GM18951 (cell line): ENCODE results near the gene XRCC5.

Experiments used
- POLR2A ChIP-seq: IDR thresholded peaks from 4 replicates; pipeline ENCODE4 v1.6.1; 2011; ENCODE audit warnings: mild to moderate bottlenecking; ENCODE audit not compliant: insufficient read length, insufficient read depth; ENCODE audit errors: extremely low read depth
- in situ Hi-C: fragments of 300-500 bp; cut with MboI; formaldehyde crosslinking; loops from one replicate; pipeline ENCODE4 v1.12.0; 2022; ENCODE audit warnings: low sequenced_read_pairs, mixed read lengths, inconsistent platforms; ENCODE audit not compliant: unreplicated experiment

XRCC5 gene

DNA sequence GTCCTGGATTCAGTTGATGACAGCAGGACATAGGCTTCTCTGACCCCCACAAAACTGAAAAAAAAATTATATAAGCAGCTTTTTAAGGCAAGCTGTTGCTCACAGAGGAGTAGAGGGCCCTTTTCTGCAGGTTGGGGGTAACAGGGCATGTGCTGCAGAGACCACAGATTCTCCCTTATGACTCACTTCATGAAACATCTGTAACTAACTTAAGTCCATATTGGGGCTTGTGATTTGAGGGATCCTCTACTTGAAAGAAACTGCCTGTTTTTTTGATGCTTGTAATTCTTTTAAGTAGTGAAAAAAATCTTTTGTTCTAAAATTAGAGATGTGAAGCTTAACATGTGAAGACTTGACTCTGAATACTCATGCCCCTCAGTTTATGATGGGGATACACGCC is 33.4 kb downstream of the XRCC5 start:
- in situ Hi-C loops: no loop called here
- no peak for TF ChIP-seq POLR2A

DNA sequence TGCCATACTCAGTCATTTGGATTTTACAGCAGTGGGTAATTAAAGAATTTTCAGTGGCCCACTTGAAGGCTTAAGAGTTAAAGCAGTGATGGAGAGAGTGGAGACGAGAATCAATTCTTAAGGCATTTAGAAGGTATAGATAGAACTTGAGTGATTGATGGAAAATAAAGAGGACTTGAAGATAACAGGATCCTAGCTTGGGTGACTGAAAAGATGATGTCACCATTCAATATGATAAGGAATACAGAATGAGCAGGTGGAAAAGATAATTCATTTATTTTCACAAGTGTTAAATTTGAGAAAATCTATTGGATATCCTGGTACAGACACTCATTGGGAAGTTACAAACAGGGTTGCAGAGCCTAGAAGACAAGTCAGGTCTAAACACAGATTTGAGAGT is 35.2 kb downstream of the XRCC5 start:
- in situ Hi-C loops: no loop called here
- TF ChIP-seq POLR2A: no peak

DNA sequence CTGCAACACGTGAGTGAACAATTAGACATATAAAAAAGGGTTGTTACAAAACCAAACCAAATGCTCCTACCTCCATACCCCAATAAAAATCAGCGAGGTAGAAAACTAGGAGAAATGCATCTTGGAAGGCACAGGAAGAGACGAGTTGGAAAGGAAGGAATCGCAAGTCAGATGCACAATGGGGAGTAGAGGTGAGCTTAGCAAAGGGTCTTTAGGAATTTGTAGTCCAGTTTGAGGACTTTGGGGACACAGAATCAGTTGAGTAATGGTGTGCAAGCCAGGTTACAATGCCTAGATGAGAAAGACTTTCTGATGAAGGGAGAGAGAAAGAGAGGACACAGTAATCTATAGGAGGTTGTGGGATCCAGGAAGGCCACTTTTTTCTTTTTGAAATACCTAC is 35.7 kb downstream of the XRCC5 start:
- in situ Hi-C loops: no loop called here
- TF ChIP-seq POLR2A: no peak

DNA sequence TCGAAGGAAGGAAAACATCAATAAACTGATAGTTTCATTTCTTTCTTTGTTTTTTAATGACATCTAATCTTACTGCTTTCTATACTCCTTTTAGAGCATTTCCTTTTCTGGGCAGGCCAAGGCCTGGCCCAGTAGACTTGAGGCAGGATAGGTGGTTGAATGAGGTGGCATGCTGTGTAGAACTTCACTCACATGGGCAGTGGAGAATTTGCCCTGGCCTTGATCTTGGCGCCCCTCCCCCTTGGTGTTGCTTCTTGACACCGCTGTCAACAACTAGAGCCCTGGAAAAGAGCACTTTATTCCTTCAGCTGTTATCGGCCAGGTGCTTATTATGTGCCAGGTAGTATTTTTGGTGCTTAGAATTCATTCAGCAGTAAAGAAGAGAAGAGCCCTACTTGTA is 37.4 kb downstream of the XRCC5 start:
- no peak for TF ChIP-seq POLR2A
- in situ Hi-C loops: no loop called here

DNA sequence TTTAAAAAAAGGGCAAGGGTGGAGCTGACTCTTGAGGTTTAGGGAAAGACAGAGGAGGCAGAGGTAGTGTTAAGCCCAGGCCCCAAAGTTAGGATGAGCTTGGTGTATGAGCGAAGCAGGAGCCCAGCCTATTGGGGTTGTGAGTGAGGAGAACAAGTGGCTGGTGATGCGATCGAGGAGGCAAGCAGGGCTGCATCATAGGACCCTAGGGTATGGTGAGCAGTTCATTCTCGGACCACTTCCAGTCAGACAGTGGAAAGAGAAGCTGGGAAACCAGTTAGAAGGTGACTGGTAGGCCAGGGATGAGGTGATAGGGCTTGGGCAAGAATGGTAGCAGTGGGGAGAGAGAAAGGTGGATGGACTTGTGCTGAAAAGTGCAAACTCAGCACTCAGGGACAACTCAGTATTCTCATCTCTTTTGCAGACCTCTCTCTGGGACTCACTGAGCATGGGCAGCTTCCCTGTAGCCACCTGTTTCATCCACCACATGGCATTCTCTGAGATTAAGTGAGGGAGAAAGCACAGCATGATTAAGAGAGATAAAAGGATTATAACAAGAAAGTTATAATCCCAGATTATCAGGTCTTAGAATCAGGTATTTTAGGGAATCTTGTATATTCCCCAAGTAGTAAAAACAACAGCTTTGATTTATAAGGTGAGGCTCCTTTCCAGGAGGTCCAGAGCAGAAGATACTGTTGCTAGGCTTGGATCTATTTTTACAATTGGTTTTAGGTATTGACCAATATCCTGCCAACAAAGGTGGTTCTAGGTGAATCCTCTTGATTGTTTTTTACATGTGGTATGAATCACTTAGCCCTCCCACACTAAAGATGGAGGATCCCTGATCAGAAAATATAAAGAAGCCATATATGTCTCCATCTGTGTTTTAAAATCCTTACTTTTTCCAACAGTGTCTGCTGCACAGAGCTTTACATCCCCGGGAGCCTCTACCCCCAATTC is 38.3 kb downstream of the XRCC5 start:
- no peak for TF ChIP-seq POLR2A
- in situ Hi-C loops: no loop called here

DNA sequence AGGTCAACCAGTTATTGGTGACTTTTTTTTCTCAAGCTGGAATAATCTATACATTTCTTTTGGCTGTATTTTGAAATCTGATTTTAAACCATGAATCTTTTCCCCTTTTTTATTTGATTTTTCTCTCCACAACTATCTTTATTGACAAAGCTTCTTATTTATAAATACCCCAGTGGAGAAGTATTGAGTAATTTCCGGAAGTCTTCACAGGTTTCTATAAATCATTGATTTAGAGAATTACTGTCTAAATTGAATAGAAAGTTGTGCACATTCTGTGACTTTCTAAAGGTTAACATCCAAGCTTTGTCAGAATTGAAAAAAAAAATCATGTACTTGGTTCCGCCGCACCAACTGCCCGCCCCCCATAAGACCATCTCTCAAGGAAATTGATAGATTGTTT is 39.8 kb downstream of the XRCC5 start:
- TF ChIP-seq POLR2A: no peak
- in situ Hi-C loops: no loop called here

DNA sequence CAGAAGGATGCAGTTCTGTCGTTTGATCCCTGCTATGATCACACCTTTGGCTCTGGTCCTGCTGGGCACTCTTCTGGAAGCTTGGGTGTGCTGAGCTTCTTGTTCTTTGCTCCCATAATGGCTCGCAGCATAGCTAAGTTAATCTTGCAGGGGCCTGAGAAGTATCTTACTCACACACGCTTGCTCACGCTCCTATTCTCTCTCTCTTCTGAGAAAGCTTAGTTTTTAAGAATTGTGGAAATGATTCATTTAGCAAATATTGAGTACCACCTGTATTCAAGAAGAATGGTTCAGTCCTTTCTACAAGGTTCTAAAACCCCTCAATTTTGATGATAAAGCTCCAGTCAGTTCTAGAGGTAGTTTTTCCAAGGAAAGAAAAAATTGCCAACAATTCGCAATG is 40.6 kb downstream of the XRCC5 start:
- TF ChIP-seq POLR2A: no peak
- in situ Hi-C loops: no loop called here

DNA sequence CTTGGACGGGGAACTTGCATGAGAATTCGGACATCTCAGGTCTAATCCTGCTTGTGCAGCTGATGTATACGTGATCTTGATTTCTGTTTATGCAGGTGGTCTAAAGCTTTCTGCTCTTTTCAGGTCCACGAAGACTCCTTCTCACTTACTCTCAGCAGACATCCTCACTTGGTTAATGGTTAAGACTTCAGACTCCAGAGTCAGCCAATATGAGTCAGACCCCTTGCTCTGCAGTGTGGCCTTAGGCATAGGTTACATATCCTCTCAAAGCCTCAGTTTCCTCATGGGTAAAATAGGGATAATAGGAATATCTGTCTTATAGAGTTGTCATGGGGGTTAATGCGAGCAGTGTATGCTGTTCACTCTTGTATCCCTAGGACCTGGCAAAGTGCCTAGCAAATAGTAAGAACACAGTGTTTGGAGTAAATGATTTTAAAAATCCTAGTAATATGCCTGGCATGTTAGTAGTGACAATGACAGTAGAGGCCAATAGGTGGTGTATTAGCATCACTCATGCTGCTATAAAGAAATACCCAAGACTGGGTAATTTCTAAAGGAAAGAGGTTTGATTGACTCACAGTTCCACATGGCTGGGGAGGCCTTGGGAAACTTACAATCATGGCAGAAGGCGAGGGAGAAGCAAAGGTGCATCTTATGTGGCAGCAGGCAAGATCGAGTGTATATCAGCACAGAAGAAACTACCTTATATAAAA is 42.3 kb downstream of the XRCC5 start:
- TF ChIP-seq POLR2A: no peak
- in situ Hi-C loops: no loop called here

DNA sequence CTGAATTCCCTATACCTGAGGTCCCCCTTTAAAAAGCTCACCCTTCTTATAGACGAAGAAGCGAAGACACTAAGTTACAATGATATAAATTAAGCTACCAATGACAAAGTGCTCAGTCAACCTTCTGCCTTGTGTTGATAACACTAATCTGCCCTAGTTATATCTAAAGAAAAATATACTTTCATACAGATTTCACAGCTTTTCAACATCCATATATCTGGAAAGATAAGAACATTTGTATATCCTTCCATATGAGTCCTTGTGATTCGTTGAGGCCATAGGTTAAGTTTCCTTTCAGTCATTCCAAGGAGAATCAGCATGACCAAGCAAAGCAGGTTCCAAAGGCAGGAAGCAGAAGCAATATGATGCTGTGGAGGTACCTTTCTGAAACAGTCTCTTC is 46.8 kb downstream of the XRCC5 start:
- in situ Hi-C loops: no loop called here

DNA sequence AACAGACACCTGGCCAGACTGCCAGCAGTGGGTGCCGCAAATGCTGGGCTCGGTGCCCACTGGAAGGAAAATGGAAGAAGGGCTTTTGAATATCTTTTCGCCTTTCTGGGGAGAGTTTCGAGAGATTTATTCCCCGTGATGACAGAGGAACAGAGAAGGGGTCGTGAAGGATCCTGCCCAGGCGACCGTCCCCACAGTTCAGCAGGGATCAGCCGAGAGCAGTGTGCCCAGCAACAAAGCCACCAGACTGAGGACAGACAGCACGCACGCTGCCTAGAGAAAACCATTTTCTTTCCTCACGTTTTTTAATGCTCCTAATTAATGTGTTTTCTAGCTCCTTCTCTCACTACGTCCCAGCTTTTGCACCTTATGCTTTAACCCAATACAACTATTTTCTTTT is 47.7 kb downstream of the XRCC5 start:
- in situ Hi-C loops: no loop called here
- no peak for TF ChIP-seq POLR2A

More for the DNA sequence above, 46.8 kb downstream of the XRCC5 start:
- no peak for TF ChIP-seq POLR2A

DNA sequence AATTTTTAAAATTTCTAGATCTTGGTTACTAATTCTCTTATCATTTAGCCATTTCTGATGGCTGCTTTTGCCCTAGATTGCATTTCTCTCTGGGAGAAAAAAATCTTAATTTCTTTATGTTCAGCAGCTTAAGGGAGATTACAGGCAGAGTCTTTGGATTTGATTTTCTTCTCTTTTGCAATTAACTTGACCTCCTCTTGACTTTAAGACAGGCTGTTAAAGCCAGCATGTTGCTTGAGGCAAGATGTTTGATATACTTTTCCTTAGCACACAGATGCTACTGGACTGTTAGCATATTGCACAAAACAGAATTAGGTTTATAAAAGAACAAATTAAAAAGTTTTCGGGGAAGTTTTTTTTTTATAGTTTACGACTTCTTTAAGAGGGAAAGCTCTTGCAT is 50.0 kb downstream of the XRCC5 start:
- no peak for TF ChIP-seq POLR2A
- in situ Hi-C loops: no loop called here

DNA sequence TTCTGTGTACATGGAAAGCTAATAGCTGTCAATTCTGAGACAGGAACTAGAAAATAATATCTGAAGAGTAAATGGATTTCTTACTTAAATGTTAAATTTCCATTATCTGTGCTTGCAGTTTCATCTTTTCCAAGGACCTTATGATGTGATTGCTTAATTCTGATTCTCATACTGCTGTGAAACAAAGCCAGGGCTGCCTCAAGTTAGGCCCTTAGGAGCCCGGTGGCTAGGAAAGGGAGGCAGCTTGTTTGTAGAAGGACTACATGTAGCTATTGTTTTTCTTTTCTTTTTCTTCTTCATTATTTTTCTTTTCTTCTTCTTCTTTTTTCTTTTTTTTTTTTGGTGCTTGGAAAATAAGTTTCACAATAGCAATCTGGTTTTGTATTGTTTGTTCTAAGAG is 50.5 kb downstream of the XRCC5 start:
- in situ Hi-C loops: no loop called here
- no peak for TF ChIP-seq POLR2A

DNA sequence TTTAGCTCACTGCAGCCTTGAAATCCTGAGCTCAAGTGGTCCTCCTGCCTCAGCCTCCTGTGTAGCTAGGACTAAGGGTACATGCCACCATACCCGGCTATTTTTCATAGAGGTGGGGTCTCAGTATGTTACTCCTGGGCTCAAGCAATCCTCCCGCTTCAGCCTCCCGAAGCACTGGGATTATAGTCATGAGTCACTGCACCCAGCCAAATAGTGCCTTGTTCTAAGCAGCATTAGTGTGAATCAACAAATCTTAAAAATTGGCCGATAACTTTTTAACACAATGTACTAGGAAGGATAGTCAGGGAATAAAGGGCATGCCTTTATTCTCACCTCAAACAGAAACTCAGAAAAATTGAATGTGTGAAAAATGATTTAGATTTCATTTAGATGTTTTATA is 51.6 kb downstream of the XRCC5 start:
- TF ChIP-seq POLR2A: no peak
- in situ Hi-C loops: no loop called here

DNA sequence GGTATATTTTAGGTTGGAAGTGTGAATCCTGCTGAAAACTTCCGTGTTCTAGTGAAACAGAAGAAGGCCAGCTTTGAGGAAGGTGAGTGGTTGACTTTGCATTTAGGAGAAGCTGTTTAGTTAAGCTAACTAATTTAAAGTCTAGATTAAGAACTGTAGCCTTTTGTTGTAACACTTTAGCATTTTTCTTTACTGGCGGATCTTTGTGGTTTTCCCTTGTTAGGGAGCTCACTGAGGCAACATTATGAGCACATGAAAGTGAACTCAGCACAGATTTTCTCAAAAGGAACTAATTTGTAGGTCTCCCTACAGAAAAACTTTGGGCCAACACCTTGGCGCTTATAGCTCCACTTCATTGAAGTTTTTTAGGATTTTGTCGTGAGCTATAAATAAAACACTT is 52.8 kb downstream of the XRCC5 start:
- TF ChIP-seq POLR2A: no peak
- in situ Hi-C loops: no loop called here

DNA sequence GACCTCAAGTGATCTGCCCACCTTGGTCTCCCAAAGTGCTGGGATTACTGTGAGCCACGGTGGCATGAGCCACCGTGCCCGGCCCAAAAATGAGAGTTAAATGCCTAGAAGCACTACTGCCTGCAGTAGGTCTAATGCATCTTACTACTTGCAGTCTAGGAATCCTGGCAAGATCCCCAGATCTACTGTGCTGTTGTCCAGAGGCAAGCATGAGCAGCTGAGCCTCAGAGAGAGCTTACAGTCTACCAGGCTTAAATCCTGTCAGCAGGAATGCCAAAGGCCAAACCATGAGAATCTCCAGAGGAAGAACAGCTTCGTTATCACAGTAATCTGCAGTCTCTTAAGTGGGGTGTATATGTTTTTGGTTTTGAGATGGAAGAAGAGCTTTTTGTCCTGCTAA is 54.4 kb downstream of the XRCC5 start:
- in situ Hi-C loops: no loop called here
- TF ChIP-seq POLR2A: no peak
